HG02852 (cell line): ENCODE measurements around the gene CYBC1.

ENCODE experiments used
- ATAC-seq: cut with Tn5 transposase; IDR thresholded peaks from one replicate; pipeline ENCODE4 v1.9.1; 2021; ENCODE audit warnings: mild to moderate bottlenecking, moderate library complexity; ENCODE audit not compliant: unreplicated experiment

The CYBC1 gene

GRCh38 chr17:82450357-82451106 is at the start of gene CYBC1:
TSS of gene CYBC1 (minus strand) at chr17:82450752. CDS start at chr17:82449254, 1,498 bp downstream.
- peak; percentile 61 for ATAC-seq

GRCh38 chr17:82497483-82498405 is 47.2 kb upstream of the CYBC1 start:
- peak; percentile 6 for ATAC-seq

GRCh38 chr17:82496529-82497434 is 46.2 kb upstream of the CYBC1 start:
- peak; percentile 58 for ATAC-seq

- no peak for ATAC-seq
Measured at GRCh38 chr17:82495844-82496528, 45.4 kb upstream of the CYBC1 start.

- ATAC-seq: peak; percentile 62
Measured at GRCh38 chr17:82494236-82495055, 43.9 kb upstream of the CYBC1 start.

GRCh38 chr17:82493226-82493781 is 42.8 kb upstream of the CYBC1 start:
- no peak for ATAC-seq

GRCh38 chr17:82492643-82493225 is 42.2 kb upstream of the CYBC1 start:
- no peak for ATAC-seq

GRCh38 chr17:82491533-82491932 is 41.0 kb upstream of the CYBC1 start:
- ATAC-seq: no peak

- no peak for ATAC-seq
Measured at GRCh38 chr17:82491196-82491530, 40.6 kb upstream of the CYBC1 start.

- no peak for ATAC-seq
Measured at GRCh38 chr17:82490512-82491195, 40.1 kb upstream of the CYBC1 start.

GRCh38 chr17:82489851-82490511 is 39.4 kb upstream of the CYBC1 start:
- ATAC-seq: no peak

GRCh38 chr17:82489117-82489516 is 38.6 kb upstream of the CYBC1 start:
- ATAC-seq: no peak

- no peak for ATAC-seq
Measured at GRCh38 chr17:82487910-82488309, 37.4 kb upstream of the CYBC1 start.

GRCh38 chr17:82486231-82487094 is 35.9 kb upstream of the CYBC1 start:
- no peak for ATAC-seq

- ATAC-seq: no peak
Measured at GRCh38 chr17:82483836-82484235, 33.3 kb upstream of the CYBC1 start.

GRCh38 chr17:82483204-82483660 is 32.7 kb upstream of the CYBC1 start:
- ATAC-seq: no peak

- no peak for ATAC-seq
Measured at GRCh38 chr17:82480318-82480717, 29.8 kb upstream of the CYBC1 start.
